GM12891 (cell line): ENCODE measurements around the gene PNPLA3.

Experiments
- POLR2A ChIP-seq: IDR thresholded peaks from 2 replicates; pipeline ENCODE4 v1.6.1; 2011; ENCODE audit warnings: low read depth, low read length, control low read depth
- POLR2AphosphoS5 ChIP-seq: IDR thresholded peaks from 2 replicates; pipeline ENCODE4 v1.6.1; 2011; ENCODE audit warnings: low read depth, low read length, control low read depth

DNA sequence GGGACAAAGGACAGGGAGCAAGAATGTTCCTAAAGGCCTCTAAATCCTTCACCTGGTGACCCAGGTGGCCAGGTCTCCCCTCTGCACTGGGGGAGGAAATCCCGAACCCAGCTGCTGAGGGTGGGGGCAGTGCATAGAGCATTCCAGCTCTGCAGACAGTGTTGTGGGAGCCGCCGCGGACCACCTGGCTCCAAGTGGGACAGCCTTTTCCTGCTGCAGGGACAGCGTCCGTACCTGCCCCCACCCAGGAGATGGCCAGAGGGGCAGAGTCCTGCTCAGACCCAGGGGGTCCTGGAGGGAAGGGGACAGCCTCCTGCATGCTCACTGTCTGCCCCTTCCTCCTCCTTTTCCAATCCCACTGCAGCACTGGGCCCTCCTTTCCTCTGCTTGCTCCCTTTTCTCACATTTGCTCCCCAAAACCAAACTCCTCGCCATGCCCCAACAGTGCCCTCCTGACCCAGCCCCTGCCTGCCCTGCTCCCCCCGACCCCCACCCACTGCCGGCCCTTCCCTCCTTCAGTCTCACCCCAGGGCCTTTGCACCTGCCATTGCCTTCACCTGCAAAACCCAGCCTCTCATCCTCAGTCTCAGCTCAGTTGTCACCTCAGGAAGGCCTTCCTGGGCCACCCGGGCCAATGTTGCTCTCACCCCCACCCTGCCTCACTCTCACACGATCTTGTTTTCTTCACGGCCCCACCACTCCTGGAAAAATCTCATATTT lies 44.6 kb upstream of the PNPLA3 start:
- TF ChIP-seq POLR2A (no peak), POLR2AphosphoS5 (no peak)
